Effector memory CD4-positive, alpha-beta T cell (primary cell): ENCODE measurements around the gene AFF1.

Source experiments
- DNase-seq, 3 donors: peaks; one replicate each; pipeline ENCODE4 v3.0.0-alpha.2; 2020
- H3K27ac ChIP-seq: 2 replicates; pipeline ENCODE4 v1.7.0; 2013; ENCODE audit warnings: mild to moderate bottlenecking, low read length, moderate library complexity; ENCODE audit not compliant: insufficient read depth, poor library complexity, severe bottlenecking
- H3K27me3 ChIP-seq: replicated peaks from 2 replicates; pipeline ENCODE4 v1.7.0; 2013; ENCODE audit warnings: mild to moderate bottlenecking, low read length; ENCODE audit not compliant: insufficient read depth, control insufficient read depth, poor library complexity, severe bottlenecking
- H3K36me3 ChIP-seq: 2 replicates; pipeline ENCODE4 v1.7.0; 2013; ENCODE audit warnings: mild to moderate bottlenecking, low read length, moderate library complexity; ENCODE audit not compliant: control insufficient read depth, insufficient read depth
- H3K4me1 ChIP-seq: 2 replicates; pipeline ENCODE4 v1.7.0; 2013; ENCODE audit warnings: low read length, mild to moderate bottlenecking; ENCODE audit not compliant: control insufficient read depth, insufficient read depth, poor library complexity, severe bottlenecking
- H3K4me3 ChIP-seq: 2 replicates; pipeline ENCODE4 v1.7.0; 2013; ENCODE audit warnings: low read length, low read depth, mild to moderate bottlenecking; ENCODE audit not compliant: insufficient read depth, poor library complexity, severe bottlenecking
- H3K9me3 ChIP-seq: 2 replicates; pipeline ENCODE4 v1.7.0; 2013; ENCODE audit warnings: mild to moderate bottlenecking, low read length, moderate library complexity; ENCODE audit not compliant: control insufficient read depth

The AFF1 gene

DNA sequence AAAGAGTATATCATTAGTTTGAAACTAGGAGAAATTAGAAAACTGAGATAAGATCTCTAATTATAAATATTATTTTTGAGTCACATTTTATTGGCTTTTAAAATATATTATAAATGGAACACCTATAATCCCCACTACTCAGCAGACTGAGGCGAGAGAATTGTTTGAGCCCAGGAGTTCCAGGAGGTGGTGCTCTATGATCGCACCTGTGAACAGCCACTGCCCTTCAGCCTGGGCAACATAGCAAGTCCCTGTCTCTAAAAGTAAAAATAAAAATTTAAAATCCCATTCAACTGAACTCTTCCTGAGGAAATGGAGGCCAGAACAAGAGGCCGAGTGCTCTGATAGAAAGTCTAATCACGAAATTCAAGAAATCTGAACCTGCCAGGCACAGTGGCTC lies 36.2 kb upstream of the AFF1 start:
- DNase-seq: no peak

GRCh38 chr4:86901864-86902263 lies 32.9 kb upstream of the AFF1 start:
- Histone ChIP-seq H3K9me3 (no peaks in the 10 kb centered on the region), H3K27me3 (peaks cover 4% of the 10 kb centered on the region), H3K27ac (no peak overlapping the region), H3K36me3 (no peaks in the 10 kb centered on the region), H3K4me1 (no peaks in the 10 kb centered on the region), H3K4me3 (no peak overlapping the region)
- DNase-seq: no peak

More for the DNA sequence above, 36.2 kb upstream of the AFF1 start:
- Histone ChIP-seq H3K36me3 (no peaks in the 10 kb centered on the region), H3K9me3 (no peaks in the 10 kb centered on the region), H3K27me3 (no peaks in the 10 kb centered on the region), H3K4me3 (no peak overlapping the region), H3K27ac (no peak overlapping the region), H3K4me1 (no peaks in the 10 kb centered on the region)

GRCh38 chr4:86908251-86908657 lies 26.6 kb upstream of the AFF1 start:
- peaks cover 4% of the 10 kb centered on the region for H3K27me3 ChIP-seq
- H3K36me3 ChIP-seq: no peaks in the 10 kb centered on the region
- no peak for DNase-seq
- H3K9me3 ChIP-seq: no peaks in the 10 kb centered on the region
- no peak overlapping the region for H3K27ac ChIP-seq
- H3K4me3 ChIP-seq: no peak overlapping the region
- no peaks in the 10 kb centered on the region for H3K4me1 ChIP-seq

DNA sequence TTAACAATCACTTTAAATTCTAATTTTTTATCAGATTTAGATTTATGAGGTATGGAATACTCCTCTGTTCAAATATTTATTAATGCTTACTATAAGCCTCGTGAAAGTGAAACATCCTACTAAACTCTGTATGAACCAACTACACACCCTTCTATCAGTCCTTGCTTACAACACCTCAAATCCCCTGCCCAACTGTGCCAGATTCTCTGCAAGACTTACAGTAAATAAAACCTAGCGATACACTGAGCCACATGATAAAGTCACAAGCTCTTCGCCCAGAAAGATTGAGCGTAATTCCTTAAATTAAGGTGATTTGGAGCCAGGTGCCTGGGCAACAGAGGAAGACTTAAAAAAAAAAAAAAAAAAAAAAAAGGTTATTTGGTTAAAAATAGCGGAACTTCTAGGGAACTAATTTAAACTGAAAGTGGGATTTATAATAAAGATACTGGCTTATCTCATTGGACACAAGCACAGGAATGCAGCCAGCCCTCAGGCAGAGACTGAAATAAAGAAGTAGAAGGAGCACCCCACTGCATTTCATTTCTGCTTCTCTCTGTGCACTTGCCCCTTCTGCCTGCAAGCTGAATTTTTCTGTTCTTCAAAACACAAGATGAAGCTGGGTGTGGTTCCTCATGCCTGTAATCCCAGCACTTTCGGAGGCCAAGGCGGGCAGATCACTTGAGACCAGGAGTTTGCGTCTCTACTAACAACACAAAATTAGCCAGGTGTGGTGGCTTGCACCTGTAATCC lies 25.1 kb upstream of the AFF1 start:
- no peak for DNase-seq
- H3K4me1 ChIP-seq: no peaks in the 10 kb centered on the region
- no peaks in the 10 kb centered on the region for H3K36me3 ChIP-seq
- peaks cover under 1% of the 10 kb centered on the region for H3K27me3 ChIP-seq
- H3K4me3 ChIP-seq: no peak overlapping the region
- H3K9me3 ChIP-seq: no peaks in the 10 kb centered on the region
- H3K27ac ChIP-seq: no peak overlapping the region

GRCh38 chr4:86910369-86910768 lies 24.4 kb upstream of the AFF1 start:
- Histone ChIP-seq H3K27me3 (no peaks in the 10 kb centered on the region), H3K36me3 (no peaks in the 10 kb centered on the region), H3K4me3 (no peak overlapping the region), H3K4me1 (no peaks in the 10 kb centered on the region), H3K27ac (no peak overlapping the region), H3K9me3 (no peaks in the 10 kb centered on the region)
- DNase-seq: no peak

DNA sequence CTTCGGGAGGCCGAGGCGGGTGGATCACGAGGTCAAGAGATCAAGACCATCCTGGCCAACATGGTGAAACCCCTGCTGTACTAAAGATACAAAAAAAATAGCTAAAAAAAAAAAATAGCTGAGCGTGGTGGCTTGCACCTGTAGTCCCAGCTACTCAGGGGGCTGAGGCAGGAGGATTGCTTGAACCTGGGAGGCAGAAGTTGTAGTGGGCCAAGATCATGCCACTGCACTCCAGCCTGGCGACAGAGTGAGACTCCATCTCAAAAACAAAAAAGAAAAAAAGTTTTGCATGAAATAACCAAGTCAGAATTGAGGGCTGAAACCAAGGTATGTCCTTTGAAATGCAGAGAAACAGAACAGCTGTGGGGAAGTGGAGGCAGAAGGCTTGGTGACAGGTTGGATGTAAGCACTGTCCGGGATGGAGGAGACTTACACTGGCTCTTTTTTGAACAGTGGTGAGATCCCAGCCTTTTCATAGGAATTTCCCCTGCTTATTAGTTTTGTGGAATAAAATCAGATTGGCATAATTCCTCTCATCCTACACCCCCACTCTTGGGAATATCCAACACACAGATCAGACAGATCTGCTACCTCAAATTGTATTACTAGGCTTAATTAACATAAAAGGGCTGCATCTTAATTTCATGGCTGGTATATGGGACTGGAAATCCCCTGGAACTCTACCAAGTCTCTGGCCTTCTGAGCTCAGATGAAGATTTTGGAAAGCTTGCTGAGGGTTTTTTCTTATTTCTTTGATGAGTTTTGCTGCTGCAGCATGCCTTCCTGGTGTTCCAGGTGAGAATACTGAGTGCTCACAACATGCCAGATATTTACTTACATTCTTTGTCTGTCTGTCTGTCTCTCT lies 23.8 kb upstream of the AFF1 start:
- Histone ChIP-seq H3K36me3 (no peaks in the 10 kb centered on the region), H3K27me3 (no peaks in the 10 kb centered on the region), H3K27ac (no peak overlapping the region), H3K9me3 (no peaks in the 10 kb centered on the region), H3K4me3 (no peak overlapping the region), H3K4me1 (no peaks in the 10 kb centered on the region)
- DNase-seq: no peak

- Histone ChIP-seq H3K36me3 (no peaks in the 10 kb centered on the region), H3K27me3 (no peaks in the 10 kb centered on the region), H3K4me3 (no peak overlapping the region), H3K4me1 (no peaks in the 10 kb centered on the region), H3K9me3 (no peaks in the 10 kb centered on the region), H3K27ac (no peak overlapping the region)
- DNase-seq: no peak
Observed at GRCh38 chr4:86916392-86916791, 18.4 kb upstream of the AFF1 start.

GRCh38 chr4:86917212-86918039 lies 17.4 kb upstream of the AFF1 start:
- H3K4me1 ChIP-seq: no peaks in the 10 kb centered on the region
- no peaks in the 10 kb centered on the region for H3K27me3 ChIP-seq
- no peak overlapping the region for H3K4me3 ChIP-seq
- H3K9me3 ChIP-seq: no peaks in the 10 kb centered on the region
- no peak overlapping the region for H3K27ac ChIP-seq
- no peaks in the 10 kb centered on the region for H3K36me3 ChIP-seq
- no peak for DNase-seq

DNA sequence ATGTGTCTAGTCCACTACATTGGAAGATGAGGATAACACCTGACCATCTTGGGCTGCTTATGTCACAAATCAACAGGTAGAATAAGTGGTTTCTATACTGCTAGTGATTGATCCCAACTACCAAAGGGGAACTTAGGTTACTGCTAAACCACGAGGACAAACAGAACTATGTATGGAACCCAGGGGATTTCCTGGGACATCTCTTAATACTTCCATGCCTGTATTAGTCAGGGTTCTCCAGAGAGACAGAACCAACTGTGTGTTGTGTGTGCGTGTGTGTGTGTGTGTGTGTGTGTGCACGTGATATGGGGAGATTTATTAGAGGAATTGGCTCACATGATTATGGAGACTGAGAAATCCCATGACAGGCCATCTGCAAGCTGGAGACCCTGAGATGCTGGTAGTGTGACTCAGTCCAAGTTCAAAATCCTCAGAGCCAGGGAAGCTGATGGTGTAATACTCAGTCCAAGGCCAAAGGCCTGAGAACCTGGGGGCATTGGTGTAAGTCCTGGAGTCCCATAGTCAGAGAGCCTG lies 16.2 kb upstream of the AFF1 start:
- H3K27ac ChIP-seq: no peak overlapping the region
- DNase-seq: no peak
- no peaks in the 10 kb centered on the region for H3K9me3 ChIP-seq
- no peak overlapping the region for H3K4me3 ChIP-seq
- H3K4me1 ChIP-seq: no peaks in the 10 kb centered on the region
- no peaks in the 10 kb centered on the region for H3K36me3 ChIP-seq
- H3K27me3 ChIP-seq: no peaks in the 10 kb centered on the region
